OCI-LY7 (cell line): Measurements from ENCODE around the gene ENTPD1.

Experiments used
- CTCF ChIP-seq: fragments of 200-600 bp; sonication (generic); conservative IDR thresholded peaks from 2 replicates; pipeline ENCODE4 v1.5.1; 2014; ENCODE audit warnings: mild to moderate bottlenecking, antibody characterized with exemption, low read length, moderate library complexity, mixed read lengths
- EZH2phosphoT487 ChIP-seq: fragments of 200-600 bp; sonication (generic); IDR thresholded peaks from 2 replicates; pipeline ENCODE4 v1.6.1; 2018; ENCODE audit warnings: low read depth, borderline replicate concordance, mild to moderate bottlenecking, mixed run types, antibody characterized with exemption, low read length, moderate library complexity, mixed read lengths

- no peak for TF ChIP-seq CTCF
- TF ChIP-seq EZH2phosphoT487: no peak
These were observed 76.5 kb downstream of the ENTPD1 start for GRCh38 chr10:95832216-95833041.
